ENCODE data around the gene CLN6.
"Not testable (repeated sequence)": the region's sequence is repeated elsewhere in the genome, so short reads cannot be mapped to it uniquely, and the experiment has no call there.

The CLN6 gene

DNA sequence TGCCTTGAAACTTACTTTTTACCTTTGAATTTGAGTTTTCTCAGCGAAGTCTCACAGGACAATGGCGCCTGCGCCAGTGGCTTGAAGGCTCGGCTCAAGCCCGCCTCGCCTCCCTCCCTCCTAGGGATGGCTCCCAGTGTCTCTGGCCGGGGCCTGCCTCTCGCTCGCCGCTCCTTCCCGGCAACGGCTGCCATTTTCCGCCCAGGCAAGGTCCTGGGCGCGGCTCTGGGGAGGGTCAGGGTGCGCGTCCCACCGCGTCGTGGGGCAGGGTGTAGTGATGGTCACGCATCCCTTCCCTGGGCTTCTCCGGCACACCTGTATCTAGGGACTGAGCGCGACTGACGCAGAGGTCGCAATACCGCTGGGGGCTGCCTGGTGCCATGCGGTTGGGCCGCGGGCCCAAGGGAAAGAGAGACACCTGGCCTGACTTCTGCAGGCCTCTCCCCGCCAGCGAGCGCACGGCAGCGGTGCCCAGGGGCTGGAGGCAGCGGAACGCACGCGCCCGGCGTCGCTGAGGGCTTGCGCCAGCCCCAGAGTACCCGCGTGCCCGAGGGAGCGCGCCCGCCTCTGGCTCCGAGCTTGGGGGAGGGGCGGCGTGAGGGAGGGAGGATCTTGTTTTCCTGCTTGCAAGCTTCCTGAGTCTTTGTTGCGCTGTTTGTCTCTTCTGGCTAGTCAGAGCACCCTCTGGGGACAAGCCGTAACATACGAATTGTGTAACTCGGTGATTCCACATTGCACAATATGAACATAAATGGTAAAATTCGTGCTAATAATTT lies 27.3 kb upstream of the CLN6 start:
- Histone ChIP-seq H3K36me3 (ENCODE audit: control insufficient read depth in 2 of 2, insufficient read depth in 2 of 2, low read length in 2 of 2) (no peaks in the 10 kb centered on the region), H3K4me3 (ENCODE audit: low read length in 2 of 2) (peak overlapping the region; percentile 74 to 80), H3K27me3 (ENCODE audit: control insufficient read depth in 2 of 2, insufficient read depth in 2 of 2, low read length in 2 of 2) (no peaks in the 10 kb centered on the region), H3K27ac (ENCODE audit: low read depth in 2 of 2, low read length in 2 of 2) (peak overlapping the region; percentile 71 to 83), H3K4me1 (ENCODE audit: control insufficient read depth in 2 of 2, insufficient read depth in 2 of 2, low read length in 2 of 2) (peaks cover 2 to 9% of the 10 kb centered on the region in 2 donors), H3K9me3 (ENCODE audit: control insufficient read depth in 2 of 2, low read length in 2 of 2) (no peaks in the 10 kb centered on the region), H3K9ac (ENCODE audit: low read depth in 1 of 2, low read length in 2 of 2) (peak overlapping the region; percentile 79 to 82)

DNA sequence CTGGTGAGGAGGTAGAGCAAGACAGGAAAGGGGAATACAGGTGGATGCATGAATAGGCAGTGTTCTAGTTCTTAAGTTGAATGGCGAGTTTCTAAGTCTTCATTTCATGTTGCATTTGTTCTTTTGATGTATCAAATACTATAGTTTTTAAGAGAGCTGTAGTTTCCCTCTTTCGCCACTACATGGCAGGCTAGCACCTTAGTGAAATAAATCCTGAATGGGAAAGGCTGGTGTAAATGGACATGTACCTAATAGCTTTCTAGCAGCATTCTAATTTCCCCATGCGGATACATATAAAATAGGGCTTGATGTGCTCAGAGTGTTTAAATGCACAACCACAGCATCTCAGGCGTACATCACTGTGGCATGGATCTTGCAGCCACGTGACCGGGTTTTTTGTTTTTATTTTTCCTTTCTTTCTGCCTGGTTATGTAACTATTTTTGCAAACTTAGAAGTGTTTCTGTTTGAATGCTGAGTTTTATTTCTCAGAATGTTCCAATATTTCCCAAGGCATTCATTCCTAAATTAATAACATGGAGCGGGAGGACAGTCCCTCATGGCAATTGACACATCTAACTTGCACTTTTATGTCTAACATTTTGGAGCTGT lies 23.5 kb upstream of the CLN6 start:
- Histone ChIP-seq H3K4me1 (ENCODE audit: control insufficient read depth in 2 of 2, insufficient read depth in 2 of 2, low read length in 2 of 2) (peaks cover 2 to 9% of the 10 kb centered on the region in 2 donors), H3K36me3 (ENCODE audit: control insufficient read depth in 2 of 2, insufficient read depth in 2 of 2, low read length in 2 of 2) (no peaks in the 10 kb centered on the region), H3K9me3 (ENCODE audit: control insufficient read depth in 2 of 2, low read length in 2 of 2) (no peaks in the 10 kb centered on the region), H3K9ac (ENCODE audit: low read depth in 1 of 2, low read length in 2 of 2) (no peak overlapping the region), H3K27me3 (ENCODE audit: control insufficient read depth in 2 of 2, insufficient read depth in 2 of 2, low read length in 2 of 2) (no peaks in the 10 kb centered on the region), H3K27ac (ENCODE audit: low read depth in 2 of 2, low read length in 2 of 2) (no peak overlapping the region), H3K4me3 (ENCODE audit: low read length in 2 of 2) (no peak overlapping the region)

DNA sequence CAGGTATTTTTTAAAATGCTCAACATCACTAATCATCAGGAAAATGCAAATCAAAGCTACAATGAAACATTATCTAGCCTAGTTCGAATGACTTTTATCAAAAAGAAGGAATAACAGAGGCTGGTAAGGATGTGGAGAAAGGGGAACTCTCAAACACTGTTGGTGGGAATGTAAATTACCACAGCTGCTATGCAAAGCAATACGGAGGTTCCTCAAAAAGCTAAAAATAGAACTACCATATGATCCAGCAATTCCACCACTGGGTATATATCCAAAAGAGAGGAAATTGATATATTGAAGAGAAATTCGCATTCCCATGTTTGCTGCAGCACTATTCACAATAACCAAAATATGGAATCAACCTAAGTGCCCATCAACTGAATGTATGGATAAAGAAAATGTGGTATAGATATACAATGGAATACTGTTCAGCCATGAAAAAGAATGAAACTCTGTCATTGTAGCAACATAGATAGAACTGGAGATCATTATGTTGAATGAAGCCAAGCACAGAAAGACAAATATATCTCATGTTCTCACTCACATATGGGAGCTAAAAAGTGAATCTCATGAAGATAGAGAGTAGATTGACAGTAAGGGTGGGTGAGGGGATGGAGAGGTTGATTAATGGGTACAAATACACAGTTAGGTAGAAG lies 19.7 kb upstream of the CLN6 start:
- H3K27me3 ChIP-seq (ENCODE audit: control insufficient read depth in 2 of 2, insufficient read depth in 2 of 2, low read length in 2 of 2), result no peaks in the 10 kb centered on the region
- no peaks in the 10 kb centered on the region for H3K4me1 ChIP-seq (ENCODE audit: control insufficient read depth in 2 of 2, insufficient read depth in 2 of 2, low read length in 2 of 2)
- no peaks in the 10 kb centered on the region for H3K36me3 ChIP-seq (ENCODE audit: control insufficient read depth in 2 of 2, insufficient read depth in 2 of 2, low read length in 2 of 2)
- H3K4me3 ChIP-seq (ENCODE audit: low read length in 2 of 2), result no peak overlapping the region
- peaks cover 0 to 1% of the 10 kb centered on the region in 2 donors for H3K9me3 ChIP-seq (ENCODE audit: control insufficient read depth in 2 of 2, low read length in 2 of 2)
- no peak overlapping the region for H3K9ac ChIP-seq (ENCODE audit: low read depth in 1 of 2, low read length in 2 of 2)
- no peak overlapping the region for H3K27ac ChIP-seq (ENCODE audit: low read depth in 2 of 2, low read length in 2 of 2)

DNA sequence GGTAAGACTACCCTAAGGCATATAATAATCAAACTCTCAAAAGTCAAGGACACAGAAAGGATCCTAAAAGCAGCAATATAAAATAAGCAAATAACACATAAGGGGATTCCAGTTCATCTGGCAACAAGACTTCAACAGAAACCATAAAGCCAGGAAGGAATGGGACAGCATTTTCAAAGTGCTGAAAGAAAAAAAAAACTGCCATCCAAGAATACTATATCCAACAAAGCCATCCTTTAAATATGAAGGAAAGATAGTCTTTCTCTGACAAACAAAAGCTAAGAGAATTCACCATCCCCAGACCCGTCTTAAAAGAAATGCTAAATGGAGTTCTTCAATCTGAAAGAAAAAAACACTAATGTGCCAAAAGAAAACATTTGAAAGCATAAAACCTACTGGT lies 14.7 kb upstream of the CLN6 start:
- no peaks in the 10 kb centered on the region for H3K36me3 ChIP-seq (ENCODE audit: control insufficient read depth in 2 of 2, insufficient read depth in 2 of 2, low read length in 2 of 2)
- peaks cover 0 to 2% of the 10 kb centered on the region in 2 donors for H3K9me3 ChIP-seq (ENCODE audit: control insufficient read depth in 2 of 2, low read length in 2 of 2)
- H3K9ac ChIP-seq (ENCODE audit: low read depth in 1 of 2, low read length in 2 of 2), result no peak overlapping the region
- no peaks in the 10 kb centered on the region for H3K27me3 ChIP-seq (ENCODE audit: control insufficient read depth in 2 of 2, insufficient read depth in 2 of 2, low read length in 2 of 2)
- H3K4me1 ChIP-seq (ENCODE audit: control insufficient read depth in 2 of 2, insufficient read depth in 2 of 2, low read length in 2 of 2), result no peaks in the 10 kb centered on the region
- H3K27ac ChIP-seq (ENCODE audit: low read depth in 2 of 2, low read length in 2 of 2), result no peak overlapping the region
- no peak overlapping the region for H3K4me3 ChIP-seq (ENCODE audit: low read length in 2 of 2)

GRCh38 chr15:68241088-68241935 lies 11.8 kb upstream of the CLN6 start:
- no peaks in the 10 kb centered on the region for H3K4me1 ChIP-seq (ENCODE audit: control insufficient read depth in 2 of 2, insufficient read depth in 2 of 2, low read length in 2 of 2)
- H3K4me3 ChIP-seq (ENCODE audit: low read length in 2 of 2), result no peak overlapping the region
- no peaks in the 10 kb centered on the region for H3K27me3 ChIP-seq (ENCODE audit: control insufficient read depth in 2 of 2, insufficient read depth in 2 of 2, low read length in 2 of 2)
- H3K9ac ChIP-seq (ENCODE audit: low read depth in 1 of 2, low read length in 2 of 2), result no peak overlapping the region
- H3K27ac ChIP-seq (ENCODE audit: low read depth in 2 of 2, low read length in 2 of 2), result no peak overlapping the region
- H3K36me3 ChIP-seq (ENCODE audit: control insufficient read depth in 2 of 2, insufficient read depth in 2 of 2, low read length in 2 of 2), result no peaks in the 10 kb centered on the region
- peaks cover 0 to 2% of the 10 kb centered on the region in 2 donors for H3K9me3 ChIP-seq (ENCODE audit: control insufficient read depth in 2 of 2, low read length in 2 of 2)

GRCh38 chr15:68239025-68239424 lies 9.5 kb upstream of the CLN6 start:
- no peak overlapping the region for H3K27ac ChIP-seq (ENCODE audit: low read depth in 2 of 2, low read length in 2 of 2)
- no peaks in the 10 kb centered on the region for H3K36me3 ChIP-seq (ENCODE audit: control insufficient read depth in 2 of 2, insufficient read depth in 2 of 2, low read length in 2 of 2)
- no peak overlapping the region for H3K9ac ChIP-seq (ENCODE audit: low read depth in 1 of 2, low read length in 2 of 2)
- H3K4me1 ChIP-seq (ENCODE audit: control insufficient read depth in 2 of 2, insufficient read depth in 2 of 2, low read length in 2 of 2), result no peaks in the 10 kb centered on the region
- no peaks in the 10 kb centered on the region for H3K9me3 ChIP-seq (ENCODE audit: control insufficient read depth in 2 of 2, low read length in 2 of 2)
- H3K4me3 ChIP-seq (ENCODE audit: low read length in 2 of 2), result no peak overlapping the region
- no peaks in the 10 kb centered on the region for H3K27me3 ChIP-seq (ENCODE audit: control insufficient read depth in 2 of 2, insufficient read depth in 2 of 2, low read length in 2 of 2)

GRCh38 chr15:68235022-68235421 lies 5.5 kb upstream of the CLN6 start:
- H3K27ac ChIP-seq (ENCODE audit: low read depth in 2 of 2, low read length in 2 of 2), result no peak overlapping the region
- H3K4me3 ChIP-seq (ENCODE audit: low read length in 2 of 2), result no peak overlapping the region
- no peaks in the 10 kb centered on the region for H3K27me3 ChIP-seq (ENCODE audit: control insufficient read depth in 2 of 2, insufficient read depth in 2 of 2, low read length in 2 of 2)
- no peaks in the 10 kb centered on the region for H3K36me3 ChIP-seq (ENCODE audit: control insufficient read depth in 2 of 2, insufficient read depth in 2 of 2, low read length in 2 of 2)
- no peaks in the 10 kb centered on the region for H3K9me3 ChIP-seq (ENCODE audit: control insufficient read depth in 2 of 2, low read length in 2 of 2)
- H3K4me1 ChIP-seq (ENCODE audit: control insufficient read depth in 2 of 2, insufficient read depth in 2 of 2, low read length in 2 of 2), result peaks cover 5 to 16% of the 10 kb centered on the region in 2 donors
- H3K9ac ChIP-seq (ENCODE audit: low read depth in 1 of 2, low read length in 2 of 2), result no peak overlapping the region

- not testable (repeated sequence) for H3K36me3 ChIP-seq (ENCODE audit: control insufficient read depth in 2 of 2, insufficient read depth in 2 of 2, low read length in 2 of 2); H3K9me3 ChIP-seq (ENCODE audit: control insufficient read depth in 2 of 2, low read length in 2 of 2); H3K27ac ChIP-seq (ENCODE audit: low read depth in 2 of 2, low read length in 2 of 2); H3K9ac ChIP-seq (ENCODE audit: low read depth in 1 of 2, low read length in 2 of 2); H3K4me3 ChIP-seq (ENCODE audit: low read length in 2 of 2); H3K27me3 ChIP-seq (ENCODE audit: control insufficient read depth in 2 of 2, insufficient read depth in 2 of 2, low read length in 2 of 2)
- peaks cover 7 to 19% of the 10 kb centered on the region in 2 donors for H3K4me1 ChIP-seq (ENCODE audit: control insufficient read depth in 2 of 2, insufficient read depth in 2 of 2, low read length in 2 of 2)
Measured at GRCh38 chr15:68234520-68234919, 5.0 kb upstream of the CLN6 start.

DNA sequence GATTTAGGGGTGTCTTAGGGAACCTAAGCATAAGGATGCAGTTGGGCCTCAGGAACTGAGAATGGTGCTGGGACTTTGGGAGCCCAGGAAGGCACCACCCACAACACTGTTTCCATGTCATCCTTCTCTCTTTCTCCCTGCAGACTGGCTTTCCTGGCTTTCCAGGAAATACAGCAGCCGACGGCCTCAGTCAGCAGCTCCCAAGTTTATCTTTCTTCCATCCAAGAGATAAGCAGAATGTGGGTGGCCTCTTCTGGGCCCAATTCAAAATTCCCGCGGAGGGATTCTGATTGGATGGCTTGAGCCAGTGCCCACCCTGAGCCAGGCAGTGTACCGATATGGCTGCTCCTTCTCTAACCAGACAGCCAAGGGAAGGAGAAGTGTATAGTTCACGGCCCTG lies 4.5 kb upstream of the CLN6 start:
- Histone ChIP-seq H3K9ac (ENCODE audit: low read depth in 1 of 2, low read length in 2 of 2) (no peak overlapping the region), H3K4me1 (ENCODE audit: control insufficient read depth in 2 of 2, insufficient read depth in 2 of 2, low read length in 2 of 2) (peaks cover 7 to 19% of the 10 kb centered on the region in 2 donors), H3K27ac (ENCODE audit: low read depth in 2 of 2, low read length in 2 of 2) (no peak overlapping the region), H3K9me3 (ENCODE audit: control insufficient read depth in 2 of 2, low read length in 2 of 2) (no peaks in the 10 kb centered on the region), H3K27me3 (ENCODE audit: control insufficient read depth in 2 of 2, insufficient read depth in 2 of 2, low read length in 2 of 2) (no peaks in the 10 kb centered on the region), H3K4me3 (ENCODE audit: low read length in 2 of 2) (no peak overlapping the region), H3K36me3 (ENCODE audit: control insufficient read depth in 2 of 2, insufficient read depth in 2 of 2, low read length in 2 of 2) (no peaks in the 10 kb centered on the region)

All from mucosa of rectum (tissue), 2 donors.